Fibroblast of lung (primary cell): ENCODE measurements around the gene SLC6A16. TPM values are rescaled to one million over a fixed set of nuclear protein-coding genes. Genes with fewer than 3 reads are reported as not detected.
"Not testable (repeated sequence)": the region's sequence is repeated elsewhere in the genome, so short reads cannot be mapped to it uniquely, and the experiment has no call there.

ENCODE experiments used
- DNase-seq, 2 donors: peaks; one replicate each; pipeline versions ENCODE4 v3.0.0 to v3.0.0-alpha.2; 2010; ENCODE audit warnings: low read depth in 2 of 2
- H2AFZ ChIP-seq: 2 replicates; pipeline ENCODE4 v1.5.1; 2012; ENCODE audit warnings: low read length, control low read depth, inconsistent platforms
- H3K27ac ChIP-seq: 2 replicates; pipeline ENCODE4 v1.5.1; 2011; ENCODE audit warnings: low read length, control low read depth; ENCODE audit not compliant: insufficient read depth
- H3K27me3 ChIP-seq: 2 replicates; pipeline ENCODE4 v1.5.1; 2011; ENCODE audit warnings: mild to moderate bottlenecking, low read length; ENCODE audit not compliant: control insufficient read depth, insufficient read depth
- H3K36me3 ChIP-seq: 2 replicates; pipeline ENCODE4 v1.5.1; 2011; ENCODE audit warnings: low read length; ENCODE audit not compliant: control insufficient read depth, insufficient read depth
- H3K4me1 ChIP-seq: 2 replicates; pipeline ENCODE4 v1.5.1; 2011; ENCODE audit warnings: low read length; ENCODE audit not compliant: control insufficient read depth, insufficient read depth; ENCODE audit errors: extremely low read depth
- H3K4me2 ChIP-seq: 2 replicates; pipeline ENCODE4 v1.5.1; 2011; ENCODE audit warnings: low read length, control low read depth; ENCODE audit not compliant: insufficient read depth; ENCODE audit errors: extremely low read depth
- H3K4me3 ChIP-seq, 4 experiments: fragments of 200-600 bp in 1 of 4; sonication (generic) in 1 of 4; replicated peaks in 1 of 4; 2 replicates each; pipeline ENCODE4 v1.5.1; 2011 to 2016; ENCODE audit warnings: low read length in 4 of 4, low read depth in 3 of 4, mild to moderate bottlenecking in 3 of 4, control low read depth in 2 of 4, inconsistent platforms in 1 of 4, mixed read lengths in 1 of 4; ENCODE audit not compliant: insufficient read depth in 1 of 4; ENCODE audit errors: control extremely low read depth in 1 of 4
- H3K79me2 ChIP-seq: 2 replicates; pipeline ENCODE4 v1.5.1; 2012; ENCODE audit warnings: mild to moderate bottlenecking, low read length, inconsistent platforms; ENCODE audit not compliant: control insufficient read depth, insufficient read depth
- H3K9ac ChIP-seq: 2 replicates; pipeline ENCODE4 v1.5.1; 2011; ENCODE audit warnings: mild to moderate bottlenecking, low read length, control low read depth; ENCODE audit not compliant: insufficient read depth
- H3K9me3 ChIP-seq: 2 replicates; pipeline ENCODE4 v1.5.1; 2012; ENCODE audit warnings: low read depth, low read length; ENCODE audit not compliant: control insufficient read depth, insufficient read depth
- H4K20me1 ChIP-seq: 2 replicates; pipeline ENCODE4 v1.5.1; 2011; ENCODE audit warnings: low read length; ENCODE audit not compliant: control insufficient read depth, insufficient read depth; ENCODE audit errors: extremely low read depth
- CTCF ChIP-seq, 2 donors: IDR thresholded peaks in 1 of 2; conservative IDR thresholded peaks in 1 of 2; 1 replicate in 1 of 2; 2 replicates in 1 of 2; pipeline ENCODE4 v1.5.1; 2011 to 2012; ENCODE audit warnings: low read length in 2 of 2, control low read depth in 1 of 2, inconsistent platforms in 1 of 2, low read depth in 1 of 2, mild to moderate bottlenecking in 1 of 2
- EZH2 ChIP-seq: IDR thresholded peaks from 2 replicates; pipeline ENCODE4 v1.5.1; 2012; ENCODE audit warnings: low read length, control low read depth, mild to moderate bottlenecking; ENCODE audit errors: missing control alignments
- polyA plus RNA-seq, 2 donors: library from polyadenylated mRNA; depleted of rRNA in 1 of 2; stranded (reverse) in 1 of 2; unstranded in 1 of 2; fragments of >200 nt; gene quantifications; 2 replicates each; pipeline ENCODE4 v1.2.1, GENCODE V29; 2011 to 2012; ENCODE audit warnings: missing spikeins in 1 of 2
- total RNA-seq: library from RNA; depleted of rRNA; stranded (reverse); fragments of >200 nt; gene quantifications from 2 replicates; pipeline ENCODE4 v1.2.1, GENCODE V29; 2014

Gene SLC6A16
- total and polyA plus RNA-seq, 2 donors (not counting 1 experiment from before 2014, with no cell fraction given) = under 0.01 to 0.62 TPM

- no peak overlapping the region for H3K27ac ChIP-seq
- no peaks in the 10 kb centered on the region for H3K36me3 ChIP-seq
- TF ChIP-seq EZH2 (no peak), CTCF (conservative IDR thresholded peaks at IDR 0.05 in 1 of 2, IDR thresholded peaks at IDR 0.05 in 1 of 2; ENCODE audit: low read depth in 1 of 2, low read length in 2 of 2) (no peak)
- no peaks in the 10 kb centered on the region for H3K79me2 ChIP-seq
- no peak for DNase-seq
- H4K20me1 ChIP-seq = no peaks in the 10 kb centered on the region
- no peak overlapping the region for H2AFZ ChIP-seq
- H3K27me3 ChIP-seq = peaks cover 3% of the 10 kb centered on the region
- no peaks in the 10 kb centered on the region for H3K4me1 ChIP-seq
- H3K4me3 ChIP-seq = no peak overlapping the region
- H3K9ac ChIP-seq = no peak overlapping the region
- no peaks in the 10 kb centered on the region for H3K9me3 ChIP-seq
- H3K4me2 ChIP-seq = no peak overlapping the region
Observed at GRCh38 chr19:49295208-49295880, 29.6 kb downstream of the SLC6A16 start.

- no peaks in the 10 kb centered on the region for H3K36me3 ChIP-seq
- DNase-seq = no peak
- H3K79me2 ChIP-seq = no peaks in the 10 kb centered on the region
- H3K4me2 ChIP-seq = no peak overlapping the region
- no peaks in the 10 kb centered on the region for H3K9me3 ChIP-seq
- H2AFZ ChIP-seq = no peak overlapping the region
- TF ChIP-seq EZH2 (no peak), CTCF (conservative IDR thresholded peaks at IDR 0.05 in 1 of 2, IDR thresholded peaks at IDR 0.05 in 1 of 2; ENCODE audit: low read depth in 1 of 2, low read length in 2 of 2) (no peak)
- H4K20me1 ChIP-seq = no peaks in the 10 kb centered on the region
- no peak overlapping the region for H3K9ac ChIP-seq
- no peak overlapping the region for H3K27ac ChIP-seq
- no peak overlapping the region for H3K4me3 ChIP-seq
- peaks cover 3% of the 10 kb centered on the region for H3K27me3 ChIP-seq
- H3K4me1 ChIP-seq = no peaks in the 10 kb centered on the region
Observed at GRCh38 chr19:49294401-49294800, 30.6 kb downstream of the SLC6A16 start.

- H3K9me3 ChIP-seq = no peaks in the 10 kb centered on the region
- no peak overlapping the region for H3K4me2 ChIP-seq
- peaks cover under 1% of the 10 kb centered on the region for H3K27me3 ChIP-seq
- no peaks in the 10 kb centered on the region for H3K79me2 ChIP-seq
- H3K4me3 ChIP-seq = no peak overlapping the region
- no peak overlapping the region for H3K9ac ChIP-seq
- H3K4me1 ChIP-seq = no peaks in the 10 kb centered on the region
- TF ChIP-seq EZH2 (no peak), CTCF (conservative IDR thresholded peaks at IDR 0.05 in 1 of 2, IDR thresholded peaks at IDR 0.05 in 1 of 2; ENCODE audit: low read depth in 1 of 2, low read length in 2 of 2) (no peak)
- no peaks in the 10 kb centered on the region for H3K36me3 ChIP-seq
- no peak for DNase-seq
- no peak overlapping the region for H3K27ac ChIP-seq
- H2AFZ ChIP-seq = no peak overlapping the region
- no peaks in the 10 kb centered on the region for H4K20me1 ChIP-seq
Observed at GRCh38 chr19:49290517-49290916, 34.5 kb downstream of the SLC6A16 start.

- not testable (repeated sequence) for H3K9me3 ChIP-seq, H2AFZ ChIP-seq, H3K4me2 ChIP-seq, H3K79me2 ChIP-seq, DNase-seq, H3K36me3 ChIP-seq, H3K27ac ChIP-seq, H3K27me3 ChIP-seq, H3K4me3 ChIP-seq, H3K9ac ChIP-seq, H3K4me1 ChIP-seq, H4K20me1 ChIP-seq
Observed at GRCh38 chr19:49289286-49289685, 35.7 kb downstream of the SLC6A16 start.

- not testable (repeated sequence) for H3K9ac ChIP-seq, H4K20me1 ChIP-seq, H3K4me1 ChIP-seq, H3K4me3 ChIP-seq, H3K27me3 ChIP-seq, DNase-seq, H3K79me2 ChIP-seq, H2AFZ ChIP-seq, H3K9me3 ChIP-seq, H3K4me2 ChIP-seq, H3K36me3 ChIP-seq, H3K27ac ChIP-seq
Observed at GRCh38 chr19:49288205-49288604, 36.8 kb downstream of the SLC6A16 start.
